ENCODE data around the gene P2RY12. TPM values are rescaled to one million over a fixed set of nuclear protein-coding genes. Genes with fewer than 3 reads are reported as not detected.

P2RY12 gene
- total and polyA plus RNA-seq, 9 of the 15 experiments (the other 6 are each of a cell fraction or from before 2014, with no cell fraction given): not detected

- no peaks in the 10 kb centered on the region for H3K79me2 ChIP-seq (ENCODE audit: control insufficient read depth, insufficient read depth, low read length)
- no peak overlapping the region for H2AFZ ChIP-seq (ENCODE audit: low read depth, low read length)
- H3K4me1 ChIP-seq (replicated peaks in 1 of 2; ENCODE audit: control insufficient read depth in 2 of 2, insufficient read depth in 2 of 2, low read length in 2 of 2): no peaks in the 10 kb centered on the region
- POLR2A ChIA-PET: interaction anchor here (1.3 kb wide), 1 partner anchor 21 kb away, joined by 4 read pairs; no protein-coding TSS in a partner anchor
- no peak for ATAC-seq
- no peaks in the 10 kb centered on the region for H3K36me3 ChIP-seq (ENCODE audit: control insufficient read depth, insufficient read depth, low read length)
- H3K27me3 ChIP-seq (ENCODE audit: control insufficient read depth in 2 of 2, insufficient read depth in 2 of 2, low read length in 2 of 2): 0 out of 5 replicates have a peak, but pooled peaks cover 0 to 3% of the 10 kb centered on the region in 2 experiments
- 1% methylated on average over 5 of the region's 5 CpGs for WGBS (ENCODE audit: insufficient coverage, low coverage, missing lambda C conversion rate)
- H3K9ac ChIP-seq (ENCODE audit: insufficient read depth in 1 of 2, low read depth in 2 of 2, low read length in 2 of 2): no peak overlapping the region
- FAIRE-seq: no peak
- intact Hi-C loops (cut with micrococcal nuclease) (no loop called here), in situ Hi-C loops (cut with MboI) (no loop called here)
- no TSS peak for BruUV-seq (replicated peaks)
- H3K9me1 ChIP-seq (ENCODE audit: control insufficient read depth, insufficient read depth, low read length): no peaks in the 10 kb centered on the region
- no peak overlapping the region for H3K27ac ChIP-seq (ENCODE audit: extremely low read depth, low read depth, low read length)
- H3K4me2 ChIP-seq (ENCODE audit: insufficient read depth, low read length): no peak overlapping the region
- H3K9me3 ChIP-seq (replicated peaks; ENCODE audit: control insufficient read depth, insufficient read depth, low read depth, low read length): no peaks in the 10 kb centered on the region
- H4K20me1 ChIP-seq (replicated peaks; ENCODE audit: control insufficient read depth, insufficient read depth, low read length): no peaks in the 10 kb centered on the region
- no peak for DNase-seq (ENCODE audit: extremely low read depth in 1 of 4, low spot score in 3 of 4)
- H3K4me3 ChIP-seq: no peak overlapping the region
- CTCF ChIA-PET (ENCODE audit: low intra/inter-chr PET ratio): no interaction called here
- TF ChIP-seq ID3 (CRISPR knock-in tag; IDR thresholded peaks at IDR 0.05) (no peak), ID3 (tag; IDR thresholded peaks at IDR 0.05) (no peak), THAP7 (CRISPR knock-in tag; IDR thresholded peaks at IDR 0.05) (no peak), POLR2G (IDR thresholded peaks at IDR 0.05; ENCODE audit: low read depth, low read length) (no peak)
These were observed 17.1 kb downstream of the P2RY12 start for GRCh38 chr3:151367448-151367847.

GRCh38 chr3:151366993-151367392, 17.6 kb downstream of the P2RY12 start:
- H3K27me3 ChIP-seq (ENCODE audit: control insufficient read depth in 2 of 2, insufficient read depth in 2 of 2, low read length in 2 of 2): 0 out of 5 replicates have a peak, but pooled peaks cover 0 to 3% of the 10 kb centered on the region in 2 experiments
- no peak overlapping the region for H3K27ac ChIP-seq (ENCODE audit: extremely low read depth, low read depth, low read length)
- H3K9me3 ChIP-seq (replicated peaks; ENCODE audit: control insufficient read depth, insufficient read depth, low read depth, low read length): no peaks in the 10 kb centered on the region
- no peak overlapping the region for H3K9ac ChIP-seq (ENCODE audit: insufficient read depth in 1 of 2, low read depth in 2 of 2, low read length in 2 of 2)
- intact Hi-C loops (cut with micrococcal nuclease) (no loop called here), in situ Hi-C loops (cut with MboI) (no loop called here)
- no peak overlapping the region for H2AFZ ChIP-seq (ENCODE audit: low read depth, low read length)
- H4K20me1 ChIP-seq (replicated peaks; ENCODE audit: control insufficient read depth, insufficient read depth, low read length): no peaks in the 10 kb centered on the region
- no peak overlapping the region for H3K4me3 ChIP-seq
- WGBS (ENCODE audit: insufficient coverage, low coverage, missing lambda C conversion rate): 0% methylated on average over 3 of the region's 3 CpGs
- no TSS peak for BruUV-seq (replicated peaks)
- no peaks in the 10 kb centered on the region for H3K36me3 ChIP-seq (ENCODE audit: control insufficient read depth, insufficient read depth, low read length)
- FAIRE-seq: no peak
- no peak for TF ChIP-seq TRIM24 (IDR thresholded peaks at IDR 0.05)
- peak; percentile 9; the same call in 1 of the 2 replicates for TF ChIP-seq TFE3 (CRISPR knock-in tag; IDR thresholded peaks at IDR 0.05)
- TF ChIP-seq SNRNP70 (optimal IDR thresholded peaks at IDR 0.05; ENCODE audit: low read depth, low read length): no peak
- TF ChIP-seq GTF3C2 (IDR thresholded peaks at IDR 0.05; ENCODE audit: borderline replicate concordance, extremely low read depth, insufficient read length): no peak
- TF ChIP-seq HMG20B (CRISPR knock-in tag; IDR thresholded peaks at IDR 0.05): no peak
- ATAC-seq: no peak
- no peak for DNase-seq (ENCODE audit: extremely low read depth in 1 of 4, low spot score in 3 of 4)
- ChIA-PET POLR2A (interaction anchor here (1.3 kb wide), 1 partner anchor 21 kb away, joined by 4 read pairs; no protein-coding TSS in a partner anchor), CTCF (ENCODE audit: low intra/inter-chr PET ratio) (no interaction called here)
- no peaks in the 10 kb centered on the region for H3K79me2 ChIP-seq (ENCODE audit: control insufficient read depth, insufficient read depth, low read length)
- H3K4me2 ChIP-seq (ENCODE audit: insufficient read depth, low read length): no peak overlapping the region
- no peaks in the 10 kb centered on the region for H3K9me1 ChIP-seq (ENCODE audit: control insufficient read depth, insufficient read depth, low read length)
- H3K4me1 ChIP-seq (replicated peaks in 1 of 2; ENCODE audit: control insufficient read depth in 2 of 2, insufficient read depth in 2 of 2, low read length in 2 of 2): no peaks in the 10 kb centered on the region

Measured in K562 (cell line).